ENCODE results near the gene WDFY1.

DNA sequence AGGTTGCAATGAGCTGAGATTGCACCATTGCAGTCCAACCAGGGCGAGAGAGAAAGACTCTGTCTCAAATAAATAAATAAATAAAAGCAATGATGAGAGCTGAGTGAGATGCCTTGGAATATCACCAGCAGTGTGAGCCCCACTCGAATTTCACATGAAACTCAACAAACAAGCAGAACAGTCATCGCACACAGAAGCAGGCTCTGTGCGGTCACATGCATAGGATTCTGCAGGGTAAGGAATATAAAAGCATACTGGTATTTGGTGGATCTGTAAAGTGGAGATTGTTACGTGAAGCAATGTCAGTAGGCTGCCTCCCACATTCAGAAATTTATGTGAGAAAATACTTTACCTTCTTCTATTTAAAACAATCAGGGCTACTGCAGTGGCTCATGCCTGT, 89.7 kb downstream of the WDFY1 start:
- no peak for TF ChIP-seq CTCF (IDR thresholded peaks at IDR 0.05; ENCODE audit: extremely low read depth in 1 of 2, insufficient read depth in 1 of 2, low read depth in 1 of 2, low read length in 2 of 2)
- TF ChIP-seq POLR2A (IDR thresholded peaks at IDR 0.05; ENCODE audit: low read depth, low read length): no peak
- no peak for TF ChIP-seq EZH2 (IDR thresholded peaks at IDR 0.05; ENCODE audit: borderline replicate concordance, low read depth, low read length, severe bottlenecking)
- no peak for TF ChIP-seq MYC (IDR thresholded peaks at IDR 0.05; ENCODE audit: low read depth, low read length)
- no peak for TF ChIP-seq GATA2 (IDR thresholded peaks at IDR 0.05; ENCODE audit: insufficient read depth, insufficient read length, low read depth, low read length)
- no peak for TF ChIP-seq POLR2AphosphoS5 (IDR thresholded peaks at IDR 0.05; ENCODE audit: insufficient read depth, low read depth, low read length)
- TF ChIP-seq, protein P1, sequence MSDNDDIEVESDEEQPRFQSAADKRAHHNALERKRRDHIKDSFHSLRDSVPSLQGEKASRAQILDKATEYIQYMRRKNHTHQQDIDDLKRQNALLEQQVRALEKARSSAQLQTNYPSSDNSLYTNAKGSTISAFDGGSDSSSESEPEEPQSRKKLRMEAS (IDR thresholded peaks at IDR 0.05; ENCODE audit: insufficient read depth, insufficient read length): no peak

Data from endothelial cell of umbilical vein (primary cell).